ENCODE results near the gene RYR2.
"Not testable (repeated sequence)": the region's sequence is repeated elsewhere in the genome, so short reads cannot be mapped to it uniquely, and the experiment has no call there.

RYR2 gene

DNA sequence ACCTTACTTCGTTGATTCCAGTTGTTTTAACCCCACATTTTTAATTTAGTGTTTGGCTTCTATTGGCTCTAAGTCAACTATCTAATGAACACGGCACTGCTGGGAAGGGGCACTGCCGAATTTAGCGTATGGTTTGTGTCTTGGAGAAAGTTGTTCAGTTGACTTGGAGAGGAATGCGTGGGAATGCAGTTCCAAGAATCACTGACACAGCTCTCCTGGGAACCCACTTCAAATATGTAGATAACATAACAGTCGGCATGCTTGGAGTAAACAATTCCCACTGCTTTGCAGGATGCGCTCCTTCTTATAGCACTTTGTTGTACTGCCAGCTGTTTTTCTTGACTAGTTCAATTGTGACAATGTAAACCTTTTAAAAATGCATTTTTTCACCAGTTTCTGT, 104.3 kb downstream of the RYR2 start:
- H3K4me3 ChIP-seq (ENCODE audit: low read depth, low read length) = no peak overlapping the region
- no peak for DNase-seq (ENCODE audit: low read depth)
- TF ChIP-seq, protein P1, sequence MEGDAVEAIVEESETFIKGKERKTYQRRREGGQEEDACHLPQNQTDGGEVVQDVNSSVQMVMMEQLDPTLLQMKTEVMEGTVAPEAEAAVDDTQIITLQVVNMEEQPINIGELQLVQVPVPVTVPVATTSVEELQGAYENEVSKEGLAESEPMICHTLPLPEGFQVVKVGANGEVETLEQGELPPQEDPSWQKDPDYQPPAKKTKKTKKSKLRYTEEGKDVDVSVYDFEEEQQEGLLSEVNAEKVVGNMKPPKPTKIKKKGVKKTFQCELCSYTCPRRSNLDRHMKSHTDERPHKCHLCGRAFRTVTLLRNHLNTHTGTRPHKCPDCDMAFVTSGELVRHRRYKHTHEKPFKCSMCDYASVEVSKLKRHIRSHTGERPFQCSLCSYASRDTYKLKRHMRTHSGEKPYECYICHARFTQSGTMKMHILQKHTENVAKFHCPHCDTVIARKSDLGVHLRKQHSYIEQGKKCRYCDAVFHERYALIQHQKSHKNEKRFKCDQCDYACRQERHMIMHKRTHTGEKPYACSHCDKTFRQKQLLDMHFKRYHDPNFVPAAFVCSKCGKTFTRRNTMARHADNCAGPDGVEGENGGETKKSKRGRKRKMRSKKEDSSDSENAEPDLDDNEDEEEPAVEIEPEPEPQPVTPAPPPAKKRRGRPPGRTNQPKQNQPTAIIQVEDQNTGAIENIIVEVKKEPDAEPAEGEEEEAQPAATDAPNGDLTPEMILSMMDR (IDR thresholded peaks at IDR 0.05; ENCODE audit: control insufficient read depth, extremely low read depth, insufficient read depth) = no peak

DNA sequence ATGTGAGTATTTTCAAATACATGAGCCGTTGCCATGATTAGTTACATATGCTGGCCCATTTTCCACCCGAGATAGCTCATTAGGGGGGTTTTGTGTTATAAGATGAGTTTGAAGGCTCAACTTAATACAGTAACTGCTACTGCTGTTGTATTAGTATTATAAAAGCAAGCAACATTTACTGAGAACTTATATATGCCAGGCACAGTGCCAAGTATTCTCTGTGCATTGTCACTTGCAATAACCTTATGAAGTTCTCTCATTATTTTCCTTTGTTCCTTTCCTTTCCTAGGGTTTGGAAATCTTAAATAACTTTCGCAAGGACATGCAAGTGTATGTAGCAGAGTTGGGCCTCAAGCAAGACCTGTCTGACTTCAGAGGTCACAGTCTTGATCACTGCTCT, 107.9 kb downstream of the RYR2 start:
- H3K4me3 ChIP-seq (ENCODE audit: low read depth, low read length) = no peak overlapping the region
- TF ChIP-seq, protein P1 (IDR thresholded peaks at IDR 0.05; ENCODE audit: control insufficient read depth, extremely low read depth, insufficient read depth) = no peak

DNA sequence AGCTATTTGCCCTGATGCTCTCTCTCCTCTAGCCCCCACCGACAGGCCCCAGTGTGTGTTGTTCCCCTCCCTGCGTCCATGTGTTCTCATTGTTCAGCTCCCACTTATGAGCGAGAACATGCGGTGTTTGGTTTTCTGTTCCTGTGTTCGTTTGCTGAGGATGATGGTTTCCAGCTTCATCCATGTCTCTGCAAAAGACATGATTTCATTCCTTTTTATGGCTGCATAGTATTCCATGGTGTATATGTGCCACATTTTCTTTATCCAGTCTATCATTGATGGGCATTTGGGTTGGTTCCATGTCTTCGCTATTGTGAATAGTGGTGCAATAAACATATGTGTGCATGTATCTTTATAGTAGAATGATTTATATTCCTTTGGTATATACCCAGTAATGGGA, 110.0 kb downstream of the RYR2 start:
- H3K4me3 ChIP-seq (ENCODE audit: low read depth, low read length); DNase-seq (ENCODE audit: low read depth): not testable (repeated sequence)

More for the DNA sequence above, 107.9 kb downstream of the RYR2 start:
- DNase-seq (ENCODE audit: low read depth) = no peak

DNA sequence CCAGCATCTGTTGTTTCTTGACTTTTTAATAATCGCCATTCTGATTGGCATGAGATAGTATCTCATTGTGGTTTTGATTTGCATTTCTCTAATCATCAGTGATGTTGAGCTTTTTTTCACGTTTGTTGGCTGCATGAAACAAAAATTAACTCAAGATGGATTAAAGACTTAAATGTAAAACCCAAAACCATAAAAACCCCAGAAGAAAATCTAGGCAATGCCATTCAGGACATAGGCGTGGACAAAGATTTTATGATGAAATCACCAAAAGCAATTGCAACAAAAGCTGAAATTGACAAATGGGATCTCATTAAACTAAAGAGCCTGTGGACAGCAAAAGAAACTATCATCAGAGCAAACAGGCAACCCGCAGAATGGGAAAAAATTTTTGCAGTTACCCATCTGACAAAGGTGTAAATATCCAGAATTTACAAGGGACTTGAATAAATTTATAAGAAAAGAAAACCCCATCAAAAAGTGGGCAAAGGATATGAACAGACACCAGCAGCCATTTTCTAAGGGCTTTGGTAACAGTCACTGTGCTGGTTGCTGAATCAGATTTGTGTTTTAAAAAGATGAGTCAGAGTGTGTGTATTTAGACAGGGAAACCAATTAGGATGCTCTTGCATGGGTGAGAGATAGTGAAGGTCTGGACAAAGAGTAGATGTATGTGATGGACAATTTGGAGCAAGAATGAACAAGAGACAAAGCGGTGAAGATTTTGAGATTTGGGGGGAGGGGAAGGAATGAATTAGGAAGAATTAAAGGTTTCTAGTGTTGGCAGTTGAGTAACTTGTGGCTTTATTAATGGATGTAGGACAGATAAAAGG, 110.7 kb downstream of the RYR2 start:
- DNase-seq (ENCODE audit: low read depth) = no peak
- H3K4me3 ChIP-seq (ENCODE audit: low read depth, low read length) = no peak overlapping the region
- TF ChIP-seq, protein P1 (IDR thresholded peaks at IDR 0.05; ENCODE audit: control insufficient read depth, extremely low read depth, insufficient read depth) = no peak

DNA sequence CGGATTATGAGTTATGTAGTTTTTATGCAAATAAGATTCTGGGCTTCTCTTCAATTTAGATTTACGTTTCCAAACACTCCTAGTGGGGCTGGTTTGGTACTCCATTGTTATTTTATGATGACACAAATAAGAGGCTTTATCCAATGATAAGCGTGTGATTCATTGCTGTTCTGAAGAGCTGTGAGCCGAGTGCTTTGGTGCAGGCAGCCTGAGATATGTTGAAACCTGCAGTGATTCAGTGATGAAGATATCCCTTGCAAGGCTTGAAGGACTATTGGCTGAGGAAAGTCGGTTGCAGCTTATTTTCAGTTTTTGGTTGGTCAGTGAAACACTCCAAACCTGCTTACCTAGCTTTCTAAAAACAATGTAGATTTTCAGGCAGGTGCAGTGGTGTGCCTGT, 112.2 kb downstream of the RYR2 start:
- DNase-seq (ENCODE audit: low read depth) = no peak
- TF ChIP-seq, protein P1 (IDR thresholded peaks at IDR 0.05; ENCODE audit: control insufficient read depth, extremely low read depth, insufficient read depth) = no peak

DNA sequence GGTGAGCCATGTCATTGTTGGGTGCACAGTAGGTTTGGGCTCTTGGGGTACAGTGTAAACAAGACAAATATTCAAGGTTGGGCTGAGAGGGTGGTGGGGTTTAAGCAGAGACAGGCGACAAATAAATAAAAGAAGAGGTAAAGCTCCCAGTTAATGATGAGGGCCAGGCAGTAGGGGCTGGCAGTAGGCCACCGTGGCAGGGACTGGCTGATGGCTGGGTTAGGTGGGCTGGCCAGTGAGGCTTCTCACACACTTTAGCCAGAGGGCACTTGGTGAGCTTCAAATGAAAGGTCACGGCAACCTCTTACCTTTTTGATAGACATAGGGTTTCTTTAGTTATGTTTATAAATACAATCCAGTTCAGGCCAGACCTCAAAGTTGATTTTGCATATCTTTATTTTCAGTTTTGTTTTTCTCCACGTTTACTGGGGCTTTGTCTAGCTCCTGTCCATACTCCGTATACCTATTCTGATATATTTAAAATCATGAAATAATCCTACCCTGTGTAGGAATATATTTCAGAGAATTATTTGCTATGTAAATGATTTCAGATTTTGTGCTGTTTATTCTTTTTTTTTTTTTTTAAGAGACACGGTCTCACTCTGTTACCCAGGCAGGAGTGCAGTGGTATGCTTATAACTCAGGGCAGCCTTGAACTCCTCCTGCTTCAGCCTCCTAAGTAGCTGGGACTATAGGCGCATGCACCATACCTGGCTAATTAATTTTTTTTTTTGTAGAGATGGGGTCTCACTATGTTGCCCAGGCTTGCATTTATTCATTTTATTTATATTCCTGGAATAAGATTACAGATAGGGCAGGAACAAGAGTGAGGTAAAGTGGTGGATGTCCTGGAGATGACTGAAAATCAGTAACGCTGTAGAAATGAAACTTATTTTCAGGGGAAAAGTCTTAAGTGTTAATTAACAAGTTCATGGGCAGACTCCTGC, 122.7 kb downstream of the RYR2 start:
- no peak for DNase-seq (ENCODE audit: low read depth)
- no peak overlapping the region for H3K4me3 ChIP-seq (ENCODE audit: low read depth, low read length)
- TF ChIP-seq, protein P1 (IDR thresholded peaks at IDR 0.05; ENCODE audit: control insufficient read depth, extremely low read depth, insufficient read depth) = no peak

More for the DNA sequence above, 112.2 kb downstream of the RYR2 start:
- H3K4me3 ChIP-seq (ENCODE audit: low read depth, low read length) = no peak overlapping the region

DNA sequence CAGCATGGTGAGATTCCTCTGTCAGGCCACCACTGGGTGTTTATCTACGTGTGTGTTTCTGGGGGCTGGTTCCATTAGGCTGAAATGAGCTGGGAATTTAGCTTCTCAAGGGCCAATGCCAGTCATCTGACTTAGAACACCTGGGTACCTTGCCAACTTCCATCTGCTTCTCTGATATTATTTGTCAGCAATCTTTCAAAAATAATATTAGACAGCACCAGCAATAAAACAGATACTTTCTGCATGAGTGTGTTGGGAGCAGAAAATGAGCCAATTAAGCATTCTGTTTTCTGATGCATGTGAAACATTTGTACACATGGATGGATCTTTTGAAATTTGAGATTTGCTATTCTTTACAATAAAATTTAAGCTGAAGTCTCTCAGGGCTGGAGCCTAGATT, 124.1 kb downstream of the RYR2 start:
- TF ChIP-seq, protein P1 (IDR thresholded peaks at IDR 0.05; ENCODE audit: control insufficient read depth, extremely low read depth, insufficient read depth) = no peak
- DNase-seq (ENCODE audit: low read depth) = no peak

More for the DNA sequence above, 124.1 kb downstream of the RYR2 start:
- no peak overlapping the region for H3K4me3 ChIP-seq (ENCODE audit: low read depth, low read length)
